Measurements from ENCODE around the gene SLC35D1. TPM values are rescaled to one million over a fixed set of nuclear protein-coding genes. Genes with fewer than 3 reads are reported as not detected.
"Not testable (repeated sequence)": the region's sequence is repeated elsewhere in the genome, so short reads cannot be mapped to it uniquely, and the experiment has no call there.

Gene SLC35D1
- total RNA-seq, 1 donor from 2014 or later = 3.9 TPM

DNA sequence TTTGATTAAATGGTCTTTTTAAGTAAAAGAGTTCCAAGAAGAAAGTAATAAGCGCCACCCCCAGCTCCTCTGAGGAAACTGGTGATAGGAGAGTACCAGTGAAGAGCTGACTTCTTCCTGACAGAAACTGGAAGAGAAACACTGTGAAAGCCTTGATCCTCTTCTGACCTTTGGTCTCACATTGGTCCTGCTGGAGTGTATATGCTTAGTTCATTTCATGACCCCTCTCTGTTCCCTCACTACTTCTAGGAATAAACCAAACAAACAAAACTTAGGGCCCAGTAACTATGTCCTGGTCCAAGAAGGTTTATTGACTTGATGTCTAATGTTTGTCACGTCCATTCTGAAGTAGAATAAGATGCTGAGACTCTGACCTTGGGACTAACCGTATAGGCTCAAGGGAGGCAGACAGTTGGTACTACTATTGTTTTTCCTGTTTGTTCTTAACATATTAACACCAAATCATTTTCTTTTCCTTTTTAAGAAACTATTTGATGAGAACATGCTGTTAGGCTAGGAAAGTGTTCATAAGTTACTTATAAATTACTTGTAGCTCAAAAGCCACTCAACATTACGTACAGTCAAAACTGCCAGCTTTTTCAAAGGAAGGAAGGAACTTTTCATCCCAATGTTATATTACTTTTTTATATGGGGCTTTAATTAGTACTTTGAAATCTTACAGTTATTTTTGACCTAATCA is 71.2 kb downstream of the SLC35D1 start:
- Histone ChIP-seq H3K4me1 (no peaks in the 10 kb centered on the region), H3K36me3 (peaks cover 15% of the 10 kb centered on the region), H4K20me1 (ENCODE audit: low read depth) (no peaks in the 10 kb centered on the region), H3K4me2 (no peak overlapping the region), H2AFZ (replicated peaks) (no peak overlapping the region), H3K27ac (no peak overlapping the region), H3K9me3 (ENCODE audit: low read depth) (no peaks in the 10 kb centered on the region), H3K27me3 (no peaks in the 10 kb centered on the region), H3K4me3 (no peak overlapping the region), H3F3A (ENCODE audit: low read depth) (no peaks in the 10 kb centered on the region), H3K9ac (no peak overlapping the region), H3K79me2 (ENCODE audit: low read depth) (no peaks in the 10 kb centered on the region)
- Mint-ChIP-seq H3K4me3 (no peak overlapping the region), H3K36me3 (peaks cover 23% of the 10 kb centered on the region), H3K4me1 (no peaks in the 10 kb centered on the region), H3K9me3 (no peaks in the 10 kb centered on the region), H3K27me3 (ENCODE audit: insufficient read depth, low read depth) (no peaks in the 10 kb centered on the region), H3K27ac (no peak overlapping the region)
- TF ChIP-seq EZH2phosphoT487 (IDR thresholded peaks at IDR 0.05) (no peak), EZH2 (IDR thresholded peaks at IDR 0.05) (no peak)
- TF ChIP-seq, protein P1, sequence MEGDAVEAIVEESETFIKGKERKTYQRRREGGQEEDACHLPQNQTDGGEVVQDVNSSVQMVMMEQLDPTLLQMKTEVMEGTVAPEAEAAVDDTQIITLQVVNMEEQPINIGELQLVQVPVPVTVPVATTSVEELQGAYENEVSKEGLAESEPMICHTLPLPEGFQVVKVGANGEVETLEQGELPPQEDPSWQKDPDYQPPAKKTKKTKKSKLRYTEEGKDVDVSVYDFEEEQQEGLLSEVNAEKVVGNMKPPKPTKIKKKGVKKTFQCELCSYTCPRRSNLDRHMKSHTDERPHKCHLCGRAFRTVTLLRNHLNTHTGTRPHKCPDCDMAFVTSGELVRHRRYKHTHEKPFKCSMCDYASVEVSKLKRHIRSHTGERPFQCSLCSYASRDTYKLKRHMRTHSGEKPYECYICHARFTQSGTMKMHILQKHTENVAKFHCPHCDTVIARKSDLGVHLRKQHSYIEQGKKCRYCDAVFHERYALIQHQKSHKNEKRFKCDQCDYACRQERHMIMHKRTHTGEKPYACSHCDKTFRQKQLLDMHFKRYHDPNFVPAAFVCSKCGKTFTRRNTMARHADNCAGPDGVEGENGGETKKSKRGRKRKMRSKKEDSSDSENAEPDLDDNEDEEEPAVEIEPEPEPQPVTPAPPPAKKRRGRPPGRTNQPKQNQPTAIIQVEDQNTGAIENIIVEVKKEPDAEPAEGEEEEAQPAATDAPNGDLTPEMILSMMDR (IDR thresholded peaks at IDR 0.05) = no peak
- DNase-seq (ENCODE audit: low spot score) = no peak

DNA sequence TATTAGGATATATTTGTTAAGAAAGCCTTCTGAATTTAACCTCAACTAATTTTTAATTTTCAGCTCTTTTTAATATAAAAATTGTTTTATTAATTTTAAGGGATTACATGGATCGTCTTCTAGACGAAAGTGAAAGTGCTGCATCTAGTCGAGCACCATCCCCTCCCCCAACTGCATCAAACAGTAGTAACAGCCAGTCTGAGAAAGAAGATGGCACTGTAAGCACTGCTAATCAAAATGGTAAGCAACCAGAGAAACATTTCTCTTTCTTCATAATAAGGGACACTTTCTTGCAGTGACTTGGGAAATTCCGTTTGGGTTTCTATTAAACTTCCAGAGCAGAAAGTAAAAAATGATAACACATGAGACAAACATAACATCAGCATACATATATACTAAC is 72.3 kb downstream of the SLC35D1 start:
- Mint-ChIP-seq H3K9me3 (no peaks in the 10 kb centered on the region), H3K27me3 (ENCODE audit: insufficient read depth, low read depth) (no peaks in the 10 kb centered on the region), H3K36me3 (peaks cover 26% of the 10 kb centered on the region), H3K27ac (no peak overlapping the region), H3K4me3 (no peak overlapping the region), H3K4me1 (no peaks in the 10 kb centered on the region)
- no peak overlapping the region for H3K4me3 ChIP-seq
- no peak overlapping the region for H3K9ac ChIP-seq
- no peaks in the 10 kb centered on the region for H3K4me1 ChIP-seq
- H3K4me2 ChIP-seq = no peak overlapping the region
- H2AFZ ChIP-seq (replicated peaks) = no peak overlapping the region
- no peak overlapping the region for H3K27ac ChIP-seq
- no peaks in the 10 kb centered on the region for H3F3A ChIP-seq (ENCODE audit: low read depth)
- H3K36me3 ChIP-seq = peaks cover 18% of the 10 kb centered on the region
- no peak for DNase-seq (ENCODE audit: low spot score)
- no peaks in the 10 kb centered on the region for H3K79me2 ChIP-seq (ENCODE audit: low read depth)
- H4K20me1 ChIP-seq (ENCODE audit: low read depth) = no peaks in the 10 kb centered on the region
- H3K9me3 ChIP-seq (ENCODE audit: low read depth) = no peaks in the 10 kb centered on the region
- TF ChIP-seq EZH2 (IDR thresholded peaks at IDR 0.05) = no peak
- TF ChIP-seq EZH2phosphoT487 (IDR thresholded peaks at IDR 0.05) = no peak
- TF ChIP-seq, protein P1 (IDR thresholded peaks at IDR 0.05) = no peak
- no peaks in the 10 kb centered on the region for H3K27me3 ChIP-seq

DNA sequence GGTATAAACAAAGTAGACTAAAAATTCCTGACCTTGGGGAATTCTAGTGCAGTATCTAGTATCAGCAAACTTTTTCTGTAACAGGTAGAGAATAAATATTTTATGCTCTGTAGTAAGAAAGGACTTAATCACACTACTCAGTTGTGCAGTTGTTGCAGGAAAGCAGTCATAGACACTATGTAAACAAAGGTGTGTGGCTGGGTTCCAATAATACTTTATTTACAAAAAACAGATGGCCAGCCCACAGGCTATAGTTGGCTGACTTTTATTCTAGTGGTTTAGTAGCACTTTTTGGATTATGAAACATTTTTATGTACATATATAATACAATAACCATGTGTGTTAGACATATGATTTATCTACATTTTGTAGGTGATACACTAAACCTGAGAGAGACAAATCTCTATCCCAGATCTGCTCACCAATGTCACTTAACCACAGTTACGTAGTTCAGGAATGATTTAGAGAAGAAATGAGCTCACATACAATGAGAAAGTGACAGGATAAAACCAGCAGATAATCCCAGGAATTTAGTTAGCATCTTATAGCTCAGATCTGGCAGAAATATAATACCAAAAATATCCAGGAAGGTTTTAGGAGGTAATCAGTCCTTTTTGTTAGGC is 73.1 kb downstream of the SLC35D1 start:
- no peak for DNase-seq (ENCODE audit: low spot score)
- no peak overlapping the region for H2AFZ ChIP-seq (replicated peaks)
- H3K27me3 ChIP-seq = no peaks in the 10 kb centered on the region
- H3K9me3 ChIP-seq (ENCODE audit: low read depth) = no peaks in the 10 kb centered on the region
- H3K9ac ChIP-seq = no peak overlapping the region
- H3K36me3 Mint-ChIP-seq = peaks cover 28% of the 10 kb centered on the region
- no peaks in the 10 kb centered on the region for H3K4me1 ChIP-seq
- H4K20me1 ChIP-seq (ENCODE audit: low read depth) = no peaks in the 10 kb centered on the region
- H3K27ac ChIP-seq = no peak overlapping the region
- H3K27ac Mint-ChIP-seq = no peak overlapping the region
- H3K79me2 ChIP-seq (ENCODE audit: low read depth) = no peaks in the 10 kb centered on the region
- H3K4me3 Mint-ChIP-seq = no peak overlapping the region
- no peak overlapping the region for H3K4me3 ChIP-seq
- H3K27me3 Mint-ChIP-seq (ENCODE audit: insufficient read depth, low read depth) = no peaks in the 10 kb centered on the region
- H3K36me3 ChIP-seq = peaks cover 24% of the 10 kb centered on the region
- H3K9me3 Mint-ChIP-seq = no peaks in the 10 kb centered on the region
- no peaks in the 10 kb centered on the region for H3F3A ChIP-seq (ENCODE audit: low read depth)
- H3K4me2 ChIP-seq = no peak overlapping the region
- TF ChIP-seq, protein P1 (IDR thresholded peaks at IDR 0.05) = no peak
- TF ChIP-seq EZH2phosphoT487 (IDR thresholded peaks at IDR 0.05) (no peak), EZH2 (IDR thresholded peaks at IDR 0.05) (no peak)
- H3K4me1 Mint-ChIP-seq = no peaks in the 10 kb centered on the region

DNA sequence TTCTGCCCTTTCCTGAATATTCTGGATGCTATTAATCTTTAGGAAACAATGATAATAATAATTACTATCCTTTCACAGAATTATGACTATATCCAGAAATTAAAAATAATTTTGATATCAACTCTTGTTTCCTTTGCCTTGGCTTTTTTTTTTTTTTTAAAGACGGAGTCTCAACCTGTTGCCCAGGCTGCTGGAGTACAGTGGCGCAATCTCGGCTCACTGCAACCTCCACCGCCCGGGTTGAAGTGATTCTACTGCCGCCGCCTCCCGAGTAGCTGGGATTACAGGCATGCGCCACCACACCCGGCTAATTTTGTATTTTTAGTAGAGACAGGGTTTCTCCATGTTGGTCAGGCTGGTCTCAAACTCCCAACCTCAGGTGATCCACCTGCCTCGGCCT is 74.3 kb downstream of the SLC35D1 start:
- not testable (repeated sequence) for H3K9me3 ChIP-seq (ENCODE audit: low read depth); H3K27ac Mint-ChIP-seq; H3K4me3 ChIP-seq; H3K9me3 Mint-ChIP-seq; H3K27ac ChIP-seq; H3K79me2 ChIP-seq (ENCODE audit: low read depth); H3K27me3 Mint-ChIP-seq (ENCODE audit: insufficient read depth, low read depth); H2AFZ ChIP-seq (replicated peaks); H3K4me3 Mint-ChIP-seq; H3K27me3 ChIP-seq; H3K9ac ChIP-seq; H3K4me1 Mint-ChIP-seq; DNase-seq (ENCODE audit: low spot score); H3K4me1 ChIP-seq; H4K20me1 ChIP-seq (ENCODE audit: low read depth); H3F3A ChIP-seq (ENCODE audit: low read depth); H3K4me2 ChIP-seq
- peaks cover 21% of the 10 kb centered on the region for H3K36me3 ChIP-seq
- H3K36me3 Mint-ChIP-seq = peaks cover 29% of the 10 kb centered on the region

All from neural progenitor cell (in vitro differentiated cells).